ENCODE measurements around the gene KLRF2. TPM values are rescaled to one million over a fixed set of nuclear protein-coding genes. Genes with fewer than 3 reads are reported as not detected.

KLRF2 gene
- total and polyA plus RNA-seq, 5 donors, result not detected

GRCh38 chr12:9935026-9935425, 53.7 kb downstream of the KLRF2 start:
- DNase-seq (no peak), ATAC-seq (no peak)
- WGBS, result 92% methylated on average over 2 of the region's 2 CpGs
- no peaks in the 10 kb centered on the region for H3K27me3 ChIP-seq (ENCODE audit: control insufficient read depth, insufficient read depth)
- no peaks in the 10 kb centered on the region for H3K9me3 ChIP-seq (ENCODE audit: control insufficient read depth, low read length)
- no peak overlapping the region for H3K27ac ChIP-seq (ENCODE audit: low read length)
- intact Hi-C loops (cut with DNase I), result no loop called here
- no peak overlapping the region for H3K4me3 ChIP-seq (ENCODE audit: low read length)
- no peaks in the 10 kb centered on the region for H3K4me1 ChIP-seq (ENCODE audit: control insufficient read depth, insufficient read depth, low read length)

DNA sequence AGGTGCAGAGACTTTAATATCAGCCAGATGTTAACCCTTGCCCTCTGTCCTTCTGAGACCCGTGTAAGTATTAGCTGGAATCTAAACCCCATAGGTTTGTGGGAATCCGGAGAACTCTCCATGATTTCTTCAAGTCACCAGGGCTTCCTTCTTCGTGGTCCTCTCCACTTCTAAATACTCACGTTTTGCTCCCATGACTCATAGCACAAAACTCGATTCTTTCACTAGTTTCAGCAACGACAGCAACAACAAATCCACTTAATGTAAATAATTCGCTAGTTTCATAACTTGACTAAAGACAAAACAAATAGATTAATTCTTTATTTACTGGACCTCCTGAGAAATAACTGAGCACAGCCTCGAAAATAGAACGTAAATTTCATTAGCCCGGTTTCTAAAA, 55.3 kb downstream of the KLRF2 start:
- no peaks in the 10 kb centered on the region for H3K9me3 ChIP-seq (ENCODE audit: control insufficient read depth, low read length)
- DNase-seq (no peak), ATAC-seq (no peak)
- 76% methylated on average over 10 of the region's 10 CpGs for WGBS
- intact Hi-C loops (cut with DNase I), result no loop called here
- H3K27me3 ChIP-seq (ENCODE audit: control insufficient read depth, insufficient read depth), result no peaks in the 10 kb centered on the region
- H3K4me1 ChIP-seq (ENCODE audit: control insufficient read depth, insufficient read depth, low read length), result no peaks in the 10 kb centered on the region
- no peak overlapping the region for H3K27ac ChIP-seq (ENCODE audit: low read length)
- no peak overlapping the region for H3K4me3 ChIP-seq (ENCODE audit: low read length)

GRCh38 chr12:9940375-9940774, 59.1 kb downstream of the KLRF2 start:
- DNase-seq (no peak), ATAC-seq (no peak)
- intact Hi-C loops (cut with DNase I), result no loop called here
- H3K4me3 ChIP-seq (ENCODE audit: low read length), result no peak overlapping the region
- H3K9me3 ChIP-seq (ENCODE audit: control insufficient read depth, low read length), result no peaks in the 10 kb centered on the region
- WGBS, result 29% methylated on average over 2 of the region's 2 CpGs
- H3K4me1 ChIP-seq (ENCODE audit: control insufficient read depth, insufficient read depth, low read length), result no peaks in the 10 kb centered on the region
- H3K27me3 ChIP-seq (ENCODE audit: control insufficient read depth, insufficient read depth), result no peaks in the 10 kb centered on the region
- H3K27ac ChIP-seq (ENCODE audit: low read length), result no peak overlapping the region

DNA sequence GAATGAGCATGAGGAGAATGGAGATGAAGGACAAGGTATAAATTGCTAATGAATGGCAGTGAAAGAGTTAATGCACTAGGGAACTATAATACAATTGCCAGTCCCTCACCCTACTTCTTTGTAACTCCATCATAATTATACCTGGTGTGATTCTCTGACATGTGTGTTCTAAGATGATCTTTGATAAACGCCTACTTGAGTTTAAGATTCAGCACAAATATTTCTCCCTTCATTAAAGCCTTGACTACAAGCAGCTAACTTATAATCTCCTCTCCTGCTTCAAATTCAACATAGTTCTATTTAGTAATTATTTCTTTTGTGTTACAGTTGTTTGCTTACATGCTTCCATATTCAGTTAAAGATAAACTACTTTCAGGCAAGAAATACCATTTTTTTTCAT, 60.5 kb downstream of the KLRF2 start:
- DNase-seq, result no peak
- no peak for ATAC-seq
- H3K27me3 ChIP-seq (ENCODE audit: control insufficient read depth, insufficient read depth), result no peaks in the 10 kb centered on the region
- 84% methylated on average over 1 of the region's 1 CpG for WGBS
- H3K4me3 ChIP-seq (ENCODE audit: low read length), result no peak overlapping the region
- no peak overlapping the region for H3K27ac ChIP-seq (ENCODE audit: low read length)
- H3K4me1 ChIP-seq (ENCODE audit: control insufficient read depth, insufficient read depth, low read length), result no peaks in the 10 kb centered on the region
- intact Hi-C loops (cut with DNase I), result no loop called here
- no peaks in the 10 kb centered on the region for H3K9me3 ChIP-seq (ENCODE audit: control insufficient read depth, low read length)

GRCh38 chr12:9943240-9943639, 62.0 kb downstream of the KLRF2 start:
- no peaks in the 10 kb centered on the region for H3K4me1 ChIP-seq (ENCODE audit: control insufficient read depth, insufficient read depth, low read length)
- H3K9me3 ChIP-seq (ENCODE audit: control insufficient read depth, low read length), result no peaks in the 10 kb centered on the region
- H3K27me3 ChIP-seq (ENCODE audit: control insufficient read depth, insufficient read depth), result no peaks in the 10 kb centered on the region
- no peak overlapping the region for H3K27ac ChIP-seq (ENCODE audit: low read length)
- ATAC-seq (no peak), DNase-seq (no peak)
- 52% methylated on average over 19 of the region's 19 CpGs for WGBS
- no peak overlapping the region for H3K4me3 ChIP-seq (ENCODE audit: low read length)
- intact Hi-C loops (cut with DNase I), result no loop called here

DNA sequence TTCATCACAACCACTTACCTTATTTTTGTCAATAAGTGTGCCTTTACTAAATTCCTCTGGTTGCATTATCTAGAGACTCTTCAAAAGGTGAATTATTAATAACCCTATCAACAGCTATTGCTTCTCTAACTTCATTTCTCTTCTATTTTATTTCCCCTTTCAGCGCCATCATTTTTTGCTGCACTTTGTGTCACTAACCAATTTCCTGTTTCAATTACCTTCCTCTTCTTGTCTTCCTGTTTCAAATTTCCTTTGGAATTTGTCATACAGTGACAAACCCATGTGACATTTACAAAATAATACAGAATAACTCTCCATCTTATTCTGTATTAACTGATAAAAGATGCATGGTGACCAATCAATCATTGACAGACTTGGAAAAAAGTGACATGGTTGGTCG, 63.1 kb downstream of the KLRF2 start:
- intact Hi-C loops (cut with DNase I), result no loop called here
- Histone ChIP-seq H3K27me3 (ENCODE audit: control insufficient read depth, insufficient read depth) (no peaks in the 10 kb centered on the region), H3K4me1 (ENCODE audit: control insufficient read depth, insufficient read depth, low read length) (no peaks in the 10 kb centered on the region), H3K4me3 (ENCODE audit: low read length) (no peak overlapping the region), H3K27ac (ENCODE audit: low read length) (no peak overlapping the region), H3K9me3 (ENCODE audit: control insufficient read depth, low read length) (no peaks in the 10 kb centered on the region)
- WGBS, result 70% methylated on average over 2 of the region's 2 CpGs
- ATAC-seq (no peak), DNase-seq (no peak)

Other genes with a start within 250 kb of the KLRF2 start
- 10 to 100 TPM in 3 of 4 donors, 1 to 10 TPM in 1; 9.6 to 17.8 (median 12.9) TPM for gene CLEC2D, start 211.8 kb upstream of the KLRF2 start, total RNA-seq
- gene CLEC2D, start 211.8 kb upstream of the KLRF2 start, polyA plus RNA-seq, result 3.1 TPM
- gene CLECL1, start 148.4 kb upstream of the KLRF2 start, total RNA-seq, result 1 to 10 TPM in 1 of 4 donors, under 1 TPM in 1, not detected in 2; 0.60 to 1.2 TPM
- 0.14 TPM for gene CLECL1, start 148.4 kb upstream of the KLRF2 start, polyA plus RNA-seq
- 1 to 10 TPM in 3 of 4 donors, under 1 TPM in 1; 0.48 to 1.9 (median 1.5) TPM for gene CD69, start 120.6 kb upstream of the KLRF2 start, total RNA-seq
- 0.68 TPM for gene CD69, start 120.6 kb upstream of the KLRF2 start, polyA plus RNA-seq
- 1 to 10 TPM in 1 of 4 donors, under 1 TPM in 3; 0.28 to 1.6 (median 0.62) TPM for gene KLRF1, start 54.0 kb upstream of the KLRF2 start, total RNA-seq
- gene KLRF1, start 54.0 kb upstream of the KLRF2 start, polyA plus RNA-seq, result 0.32 TPM
- gene CLEC2B, start 12.1 kb upstream of the KLRF2 start, total RNA-seq, result 1 to 10 TPM; 3.7 to 7.2 (median 5.1) TPM
- 5.0 TPM for gene CLEC2B, start 12.1 kb upstream of the KLRF2 start, polyA plus RNA-seq
- not detected for gene CLEC2A, start 50.9 kb downstream of the KLRF2 start, total RNA-seq
- not detected for gene CLEC2A, start 50.9 kb downstream of the KLRF2 start, polyA plus RNA-seq
- gene CLEC12A, start 89.9 kb downstream of the KLRF2 start, total RNA-seq, result 10 to 100 TPM in 1 of 4 donors, 1 to 10 TPM in 3; 1.4 to 15.9 (median 2.3) TPM
- gene CLEC12A, start 89.9 kb downstream of the KLRF2 start, polyA plus RNA-seq, result 0.38 TPM
- gene CLEC1B, start 117.6 kb downstream of the KLRF2 start, total RNA-seq, result not detected
- not detected for gene CLEC1B, start 117.6 kb downstream of the KLRF2 start, polyA plus RNA-seq
- under 1 TPM in 1 of 4 donors, not detected in 3; 0.44 TPM for gene CLEC12B, start 129.1 kb downstream of the KLRF2 start, total RNA-seq
- gene CLEC12B, start 129.1 kb downstream of the KLRF2 start, polyA plus RNA-seq, result not detected
- under 1 TPM in 1 of 4 donors, not detected in 3; 0.26 TPM for gene CLEC9A, start 149.2 kb downstream of the KLRF2 start, total RNA-seq
- gene CLEC9A, start 149.2 kb downstream of the KLRF2 start, polyA plus RNA-seq, result not detected
- gene CLEC1A, start 217.5 kb downstream of the KLRF2 start, total RNA-seq, result 1 to 10 TPM; 3.2 to 4.1 (median 3.3) TPM
- gene CLEC1A, start 217.5 kb downstream of the KLRF2 start, polyA plus RNA-seq, result 3.5 TPM
- gene CLEC7A, start 248.7 kb downstream of the KLRF2 start, total RNA-seq, result 10 to 100 TPM in 2 of 4 donors, 1 to 10 TPM in 2; 4.8 to 14.9 (median 10.8) TPM
- gene CLEC7A, start 248.7 kb downstream of the KLRF2 start, polyA plus RNA-seq, result 2.4 TPM

Data from right cardiac atrium (tissue), 5 donors.